H9 (cell line): ENCODE data around the gene SLC22A12. TPM values are rescaled to one million over a fixed set of nuclear protein-coding genes. Genes with fewer than 3 reads are reported as not detected.

Experiments
- DNase-seq: peaks from one replicate; pipeline ENCODE4 v3.0.0-alpha.2; 2017
- H2AFZ ChIP-seq: one replicate; pipeline ENCODE4 v1.6.1; 2013; ENCODE audit warnings: mild to moderate bottlenecking, low read length, control low read depth, moderate library complexity
- H2AK5ac ChIP-seq: 2 replicates; pipeline ENCODE4 v1.6.1; 2013; ENCODE audit warnings: low read length, control low read depth, mixed read lengths; ENCODE audit not compliant: insufficient read length
- H2BK120ac ChIP-seq: one replicate; pipeline ENCODE4 v1.6.1; 2013; ENCODE audit warnings: low read depth, mild to moderate bottlenecking, low read length, control low read depth, inconsistent platforms; ENCODE audit not compliant: poor library complexity, severe bottlenecking
- H2BK12ac ChIP-seq: 2 replicates; pipeline ENCODE4 v1.6.1; 2013; ENCODE audit warnings: low read length, control low read depth, mixed read lengths, low read depth; ENCODE audit not compliant: insufficient read length
- H2BK15ac ChIP-seq: 2 replicates; pipeline ENCODE4 v1.6.1; 2013; ENCODE audit warnings: low read depth, low read length, control low read depth
- H2BK20ac ChIP-seq: one replicate; pipeline ENCODE4 v1.6.1; 2013; ENCODE audit warnings: low read depth, mild to moderate bottlenecking, low read length, control low read depth, inconsistent platforms; ENCODE audit not compliant: poor library complexity, severe bottlenecking
- H2BK5ac ChIP-seq: 2 replicates; pipeline ENCODE4 v1.6.1; 2013; ENCODE audit warnings: low read length, control low read depth, mixed read lengths; ENCODE audit not compliant: insufficient read length
- H3K14ac ChIP-seq: 2 replicates; pipeline ENCODE4 v1.6.1; 2013; ENCODE audit warnings: low read length, control low read depth; ENCODE audit not compliant: insufficient read depth
- H3K18ac ChIP-seq: 2 replicates; pipeline ENCODE4 v1.6.1; 2013; ENCODE audit warnings: low read depth, mild to moderate bottlenecking, mixed read lengths, low read length, control low read depth; ENCODE audit not compliant: insufficient read length
- H3K23ac ChIP-seq: 2 replicates; pipeline ENCODE4 v1.6.1; 2013; ENCODE audit warnings: low read length, control low read depth, mixed read lengths, low read depth; ENCODE audit not compliant: insufficient read length
- H3K23me2 ChIP-seq: 2 replicates; pipeline ENCODE4 v1.6.1; 2013; ENCODE audit warnings: low read depth, mild to moderate bottlenecking, mixed read lengths, low read length, control low read depth; ENCODE audit not compliant: insufficient read length, poor library complexity, severe bottlenecking
- H3K27ac ChIP-seq: 2 replicates; pipeline ENCODE4 v1.5.1; 2013; ENCODE audit warnings: low read length, control low read depth, mixed read lengths, low read depth; ENCODE audit not compliant: insufficient read length
- H3K27me3 ChIP-seq: 2 replicates; pipeline ENCODE4 v1.6.1; 2013; ENCODE audit warnings: low read length, control low read depth, inconsistent platforms; ENCODE audit not compliant: insufficient read depth
- H3K4ac ChIP-seq: 2 replicates; pipeline ENCODE4 v1.6.1; 2013; ENCODE audit warnings: low read depth, mild to moderate bottlenecking, control low read depth, inconsistent platforms, low read length, moderate library complexity
- H3K4me1 ChIP-seq: 2 replicates; pipeline ENCODE4 v1.6.1; 2013; ENCODE audit warnings: low read length, control low read depth, inconsistent platforms; ENCODE audit not compliant: insufficient read depth
- H3K4me2 ChIP-seq: 2 replicates; pipeline ENCODE4 v1.6.1; 2013; ENCODE audit warnings: low read length, control low read depth, mixed read lengths; ENCODE audit not compliant: insufficient read length, insufficient read depth
- H3K56ac ChIP-seq: 2 replicates; pipeline ENCODE4 v1.6.1; 2013; ENCODE audit warnings: low read depth, mild to moderate bottlenecking, mixed read lengths, low read length, control low read depth; ENCODE audit not compliant: insufficient read length
- H3K79me1 ChIP-seq: 2 replicates; pipeline ENCODE4 v1.6.1; 2013; ENCODE audit warnings: low read depth, mild to moderate bottlenecking, moderate library complexity, low read length, control low read depth, inconsistent platforms; ENCODE audit not compliant: insufficient read depth, poor library complexity, severe bottlenecking
- H3K79me2 ChIP-seq: 2 replicates; pipeline ENCODE4 v1.6.1; 2013; ENCODE audit warnings: low read length, control low read depth, inconsistent platforms; ENCODE audit not compliant: insufficient read depth
- H3K9ac ChIP-seq: 2 replicates; pipeline ENCODE4 v1.6.1; 2013; ENCODE audit warnings: low read length, control low read depth, mixed read lengths; ENCODE audit not compliant: insufficient read length; ENCODE audit errors: extremely low read depth
- H3K9me3 ChIP-seq: one replicate; pipeline ENCODE4 v1.6.1; 2013; ENCODE audit warnings: low read depth, low read length, inconsistent platforms; ENCODE audit not compliant: control insufficient read depth
- H3T11ph ChIP-seq: one replicate; pipeline ENCODE4 v1.6.1; 2013; ENCODE audit warnings: mild to moderate bottlenecking, low read length, control low read depth, inconsistent platforms
- H4K20me1 ChIP-seq: one replicate; pipeline ENCODE4 v1.6.1; 2013; ENCODE audit not compliant: control insufficient read depth, insufficient read length, insufficient read depth
- H4K5ac ChIP-seq: 2 replicates; pipeline ENCODE4 v1.6.1; 2013; ENCODE audit warnings: low read depth, mild to moderate bottlenecking, mixed read lengths, low read length, control low read depth; ENCODE audit not compliant: insufficient read length
- H4K8ac ChIP-seq: replicated peaks from 2 replicates; pipeline ENCODE4 v1.6.1; 2013; ENCODE audit warnings: low read length, control low read depth, mixed read lengths, low read depth; ENCODE audit not compliant: insufficient read length
- H4K91ac ChIP-seq: 2 replicates; pipeline ENCODE4 v1.6.1; 2013; ENCODE audit warnings: low read depth, mild to moderate bottlenecking, moderate library complexity, mixed read lengths, low read length, control low read depth; ENCODE audit not compliant: insufficient read length
- H3K27ac Mint-ChIP-seq, 3 experiments: 2 replicates in 2 of 3; 3 replicates in 1 of 3; pipeline ENCODE4 v1.8.0; 2020 to 2021; ENCODE audit warnings: mixed read lengths in 3 of 3, mild to moderate bottlenecking in 1 of 3, moderate library complexity in 1 of 3
- H3K27me3 Mint-ChIP-seq: 2 replicates; pipeline ENCODE4 v1.8.0; 2021; ENCODE audit warnings: low read depth, mild to moderate bottlenecking, moderate library complexity, mixed read lengths
- H3K36me3 Mint-ChIP-seq, 3 experiments: 2 replicates in 2 of 3; 3 replicates in 1 of 3; pipeline ENCODE4 v1.8.0; 2020 to 2021; ENCODE audit warnings: low read depth in 3 of 3, mixed read lengths in 3 of 3; ENCODE audit not compliant: insufficient read depth in 1 of 3
- H3K4me1 Mint-ChIP-seq, 2 experiments: 2 replicates each; pipeline ENCODE4 v1.8.0; 2020; ENCODE audit warnings: mixed read lengths in 2 of 2
- H3K4me3 Mint-ChIP-seq, 2 experiments: 2 replicates in 1 of 2; 3 replicates in 1 of 2; pipeline ENCODE4 v1.8.0; 2020 to 2021; ENCODE audit warnings: mild to moderate bottlenecking in 2 of 2, mixed read lengths in 2 of 2, moderate library complexity in 1 of 2
- H3K9me3 Mint-ChIP-seq, 2 experiments: 2 replicates in 1 of 2; 3 replicates in 1 of 2; pipeline ENCODE4 v1.8.0; 2020; ENCODE audit warnings: mild to moderate bottlenecking in 2 of 2, mixed read lengths in 2 of 2, moderate library complexity in 1 of 2
- WGBS: extraction: QIAGEN DNeasy Blood & Tissue Kit; methylation state at CpG from one replicate; pipeline ENCODE4 v1.1.7; 2013; ENCODE audit warnings: missing lambda C conversion rate, low lambda C conversion rate, mixed read lengths; ENCODE audit not compliant: insufficient read length; ENCODE audit errors: extremely low coverage; 5-methylcytosine and 5-hydroxymethylcytosine counted together
- total RNA-seq: library from RNA; stranded (reverse); gene quantifications from 2 replicates; pipeline ENCODE4 v1.2.1, GENCODE V29; 2021
- TF ChIP-seq, protein P1 (sequence below): fragments of 200-600 bp; sonication (generic); conservative IDR thresholded peaks from 3 replicates; pipeline ENCODE4 v1.8.0; 2021; ENCODE audit warnings: antibody characterized with exemption, mild to moderate bottlenecking

The SLC22A12 gene
- total RNA-seq, 1 experiment from 2014 or later: not detected

- no peak overlapping the region for H2BK12ac ChIP-seq
- no peak overlapping the region for H4K91ac ChIP-seq
- no peaks in the 10 kb centered on the region for H3K23me2 ChIP-seq
- no peak overlapping the region for H4K5ac ChIP-seq
- H3K4me2 ChIP-seq: no peak overlapping the region
- no peaks in the 10 kb centered on the region for H3K79me1 ChIP-seq
- no peaks in the 10 kb centered on the region; a peak in 2 of 7 replicates for H3K36me3 Mint-ChIP-seq
- no peak overlapping the region for H2BK5ac ChIP-seq
- H2BK15ac ChIP-seq: no peak overlapping the region
- H3K9me3 Mint-ChIP-seq: peaks cover 9 to 11% of the 10 kb centered on the region in 2 experiments
- no peak overlapping the region for H3T11ph ChIP-seq
- no peak overlapping the region for H3K23ac ChIP-seq
- no peak overlapping the region for H2AK5ac ChIP-seq
- no peak overlapping the region for H3K4ac ChIP-seq
- no peaks in the 10 kb centered on the region for H3K9me3 ChIP-seq
- H3K27ac Mint-ChIP-seq: no peak overlapping the region
- H3K56ac ChIP-seq: no peak overlapping the region
- H3K27me3 ChIP-seq: no peaks in the 10 kb centered on the region
- no peaks in the 10 kb centered on the region for H4K20me1 ChIP-seq
- peak overlapping the region; percentile 41; the same call in 1 of the 2 replicates for H3K14ac ChIP-seq
- H3K27me3 Mint-ChIP-seq: peaks cover 32% of the 10 kb centered on the region
- DNase-seq: no peak
- H3K79me2 ChIP-seq: no peaks in the 10 kb centered on the region
- TF ChIP-seq, protein P1, sequence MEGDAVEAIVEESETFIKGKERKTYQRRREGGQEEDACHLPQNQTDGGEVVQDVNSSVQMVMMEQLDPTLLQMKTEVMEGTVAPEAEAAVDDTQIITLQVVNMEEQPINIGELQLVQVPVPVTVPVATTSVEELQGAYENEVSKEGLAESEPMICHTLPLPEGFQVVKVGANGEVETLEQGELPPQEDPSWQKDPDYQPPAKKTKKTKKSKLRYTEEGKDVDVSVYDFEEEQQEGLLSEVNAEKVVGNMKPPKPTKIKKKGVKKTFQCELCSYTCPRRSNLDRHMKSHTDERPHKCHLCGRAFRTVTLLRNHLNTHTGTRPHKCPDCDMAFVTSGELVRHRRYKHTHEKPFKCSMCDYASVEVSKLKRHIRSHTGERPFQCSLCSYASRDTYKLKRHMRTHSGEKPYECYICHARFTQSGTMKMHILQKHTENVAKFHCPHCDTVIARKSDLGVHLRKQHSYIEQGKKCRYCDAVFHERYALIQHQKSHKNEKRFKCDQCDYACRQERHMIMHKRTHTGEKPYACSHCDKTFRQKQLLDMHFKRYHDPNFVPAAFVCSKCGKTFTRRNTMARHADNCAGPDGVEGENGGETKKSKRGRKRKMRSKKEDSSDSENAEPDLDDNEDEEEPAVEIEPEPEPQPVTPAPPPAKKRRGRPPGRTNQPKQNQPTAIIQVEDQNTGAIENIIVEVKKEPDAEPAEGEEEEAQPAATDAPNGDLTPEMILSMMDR: no peak
- no peak overlapping the region for H3K4me3 Mint-ChIP-seq
- no peaks in the 10 kb centered on the region for H3K4me1 Mint-ChIP-seq
- H2BK120ac ChIP-seq: no peak overlapping the region
- H3K4me1 ChIP-seq: no peaks in the 10 kb centered on the region
- H4K8ac ChIP-seq: no peak overlapping the region
- H3K18ac ChIP-seq: no peak overlapping the region
- H3K27ac ChIP-seq: no peak overlapping the region
- no CpG with 5 or more reads among the region's 36 CpGs for WGBS
- H3K9ac ChIP-seq: no peak overlapping the region
- H2AFZ ChIP-seq: no peak overlapping the region
- H2BK20ac ChIP-seq: no peak overlapping the region
These were observed 525 bp downstream of the SLC22A12 start for GRCh38 chr11:64591257-64592233.
